Activated CD8-positive, alpha-beta T cell treated with anti-CD3 and anti-CD28 coated beads, Interleukin-2, amount 10 ng/mL, durations not matched to agents 7 days and 5 days (primary cell): ENCODE results near the gene DIDO1. TPM values are rescaled to one million over a fixed set of nuclear protein-coding genes. Genes with fewer than 3 reads are reported as not detected.
A peak's percentile ranks its signal among the peaks of the same experiment; 100 is the strongest.
"Not testable (repeated sequence)": the region's sequence is repeated elsewhere in the genome, so short reads cannot be mapped to it uniquely, and the experiment has no call there.

Experiments used
- ATAC-seq: fragments of 150-1000 bp; cut with Tn5 transposase; one replicate; pipeline ENCODE4 v1.10.0; 2021; ENCODE audit warnings: moderate library complexity
- CTCF ChIA-PET: fragments of 350-600 bp; sonication (Branson Sonifier 250); formaldehyde crosslinking; loops from one replicate; lab custom pipeline; 2021; ENCODE audit warnings: antibody characterized with exemption; lab: Charles Lee
- POLR2A ChIA-PET: fragments of 350-600 bp; sonication (Branson Sonifier 250); formaldehyde crosslinking; loops from one replicate; lab custom pipeline; 2021; ENCODE audit warnings: antibody characterized with exemption; lab: Charles Lee
- DNase-seq: peaks from one replicate; pipeline ENCODE4 v3.0.0-alpha.2; 2020
- H3K27ac Mint-ChIP-seq: one replicate; pipeline ENCODE4 v1.8.0; 2021; ENCODE audit warnings: mild to moderate bottlenecking, mixed read lengths
- H3K27me3 Mint-ChIP-seq: one replicate; pipeline ENCODE4 v1.8.0; 2021; ENCODE audit warnings: low read depth, mixed read lengths
- H3K36me3 Mint-ChIP-seq: one replicate; pipeline ENCODE4 v1.8.0; 2021; ENCODE audit warnings: low read depth, mixed read lengths
- H3K4me1 Mint-ChIP-seq: one replicate; pipeline ENCODE4 v1.8.0; 2021; ENCODE audit warnings: low read depth, mixed read lengths
- H3K4me3 Mint-ChIP-seq: one replicate; pipeline ENCODE4 v1.8.0; 2021; ENCODE audit warnings: mild to moderate bottlenecking, mixed read lengths
- H3K9me3 Mint-ChIP-seq: one replicate; pipeline ENCODE4 v1.8.0; 2022; ENCODE audit warnings: mixed read lengths; ENCODE audit not compliant: insufficient read depth
- total RNA-seq, 2 experiments: library from RNA; stranded (reverse); gene quantifications; one replicate each; pipeline ENCODE4 v1.2.3, GENCODE V29; 2021

DIDO1 gene
- total RNA-seq, 2 experiments from 2014 or later: 69.6 to 74.0 TPM

DNA sequence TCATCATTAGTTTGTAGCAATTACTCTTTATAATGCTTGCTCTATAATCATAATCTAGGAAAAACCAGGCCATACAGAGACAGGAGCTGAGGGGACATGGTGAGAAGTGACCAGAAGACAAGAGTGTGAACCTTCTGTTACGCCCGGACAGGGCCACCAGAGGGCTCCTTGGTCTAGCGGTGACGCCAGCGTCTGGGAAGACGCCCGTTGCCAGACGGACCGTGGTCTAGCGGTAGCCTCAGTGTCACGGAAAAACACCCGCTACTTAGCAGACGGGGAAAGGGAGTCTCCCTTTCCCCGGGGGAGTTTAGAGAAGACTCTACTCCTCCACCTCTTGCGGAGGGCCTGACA, 52.6 kb downstream of the DIDO1 start:
- H3K4me3 Mint-ChIP-seq: peak overlapping the region; percentile 48
- H3K27ac Mint-ChIP-seq, ATAC-seq, H3K36me3 Mint-ChIP-seq, H3K9me3 Mint-ChIP-seq, POLR2A ChIA-PET, H3K27me3 Mint-ChIP-seq: not testable (repeated sequence)
- CTCF ChIA-PET: interaction anchor here (1.0 to 1.5 kb wide), 2 partner anchors 12 to 57 kb away, joined by 3 read pairs; partner anchors contain the start of gene TCFL5
- DNase-seq: peak; percentile 55
- H3K4me1 Mint-ChIP-seq: peaks cover 33% of the 10 kb centered on the region

DNA sequence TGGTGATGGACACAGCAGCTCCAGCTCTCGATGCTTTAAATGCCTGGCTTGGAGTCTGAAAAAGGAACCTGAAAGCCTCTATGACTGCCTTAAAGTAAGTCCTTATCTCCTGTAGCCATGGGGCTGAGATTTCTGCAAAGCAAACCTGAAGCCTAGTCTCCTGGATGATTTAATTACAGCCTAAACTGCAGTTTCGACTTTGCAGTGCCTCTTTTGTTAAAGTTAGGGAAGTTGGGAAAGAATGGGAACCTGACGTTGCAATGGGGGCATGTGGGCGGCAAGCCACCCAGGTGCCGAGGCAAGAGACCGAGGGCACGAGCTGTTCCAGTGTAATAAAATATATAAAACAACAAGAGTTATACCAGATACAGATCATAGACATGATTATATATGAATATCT, 53.0 kb downstream of the DIDO1 start:
- no peak overlapping the region for H3K27ac Mint-ChIP-seq
- DNase-seq (no peak), ATAC-seq (no peak)
- ChIA-PET POLR2A (no interaction called here), CTCF (interaction anchor here (1.0 to 1.5 kb wide), 2 partner anchors 12 to 57 kb away, joined by 3 read pairs; partner anchors contain the start of gene TCFL5)
- peaks cover 2% of the 10 kb centered on the region for H3K36me3 Mint-ChIP-seq
- H3K27me3 Mint-ChIP-seq: peaks cover 11% of the 10 kb centered on the region
- no peaks in the 10 kb centered on the region for H3K9me3 Mint-ChIP-seq
- peak overlapping the region; percentile 48 for H3K4me3 Mint-ChIP-seq
- H3K4me1 Mint-ChIP-seq: peaks cover 30% of the 10 kb centered on the region

DNA sequence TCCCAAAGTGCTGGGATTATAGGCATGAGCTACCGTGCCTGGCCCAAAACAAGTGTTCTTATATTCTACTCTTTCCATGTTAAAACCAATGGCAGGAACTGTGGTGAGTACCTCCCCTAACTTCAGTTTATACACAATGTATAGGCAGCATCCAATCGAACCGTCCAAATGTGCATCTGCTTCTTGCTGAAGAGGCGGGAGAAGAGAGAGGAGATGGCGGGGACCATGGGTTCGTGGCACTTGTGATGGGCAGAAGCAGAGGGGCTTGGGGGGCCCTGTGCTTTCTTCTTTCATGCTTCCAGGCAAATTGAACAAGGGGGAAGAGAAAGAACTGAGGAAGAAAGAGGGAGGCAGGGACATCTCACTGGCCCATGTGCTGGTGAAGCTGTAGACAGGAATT, 53.4 kb downstream of the DIDO1 start:
- DNase-seq (no peak), ATAC-seq (no peak)
- H3K27ac Mint-ChIP-seq: no peak overlapping the region
- H3K36me3 Mint-ChIP-seq: no peaks in the 10 kb centered on the region
- CTCF ChIA-PET: interaction anchor here (1.5 kb wide), 1 partner anchor 57 kb away, joined by 3 read pairs; no protein-coding TSS in a partner anchor
- POLR2A ChIA-PET: no interaction called here
- H3K4me1 Mint-ChIP-seq: peaks cover 29% of the 10 kb centered on the region
- no peak overlapping the region for H3K4me3 Mint-ChIP-seq
- no peaks in the 10 kb centered on the region for H3K9me3 Mint-ChIP-seq
- H3K27me3 Mint-ChIP-seq: peaks cover 13% of the 10 kb centered on the region

DNA sequence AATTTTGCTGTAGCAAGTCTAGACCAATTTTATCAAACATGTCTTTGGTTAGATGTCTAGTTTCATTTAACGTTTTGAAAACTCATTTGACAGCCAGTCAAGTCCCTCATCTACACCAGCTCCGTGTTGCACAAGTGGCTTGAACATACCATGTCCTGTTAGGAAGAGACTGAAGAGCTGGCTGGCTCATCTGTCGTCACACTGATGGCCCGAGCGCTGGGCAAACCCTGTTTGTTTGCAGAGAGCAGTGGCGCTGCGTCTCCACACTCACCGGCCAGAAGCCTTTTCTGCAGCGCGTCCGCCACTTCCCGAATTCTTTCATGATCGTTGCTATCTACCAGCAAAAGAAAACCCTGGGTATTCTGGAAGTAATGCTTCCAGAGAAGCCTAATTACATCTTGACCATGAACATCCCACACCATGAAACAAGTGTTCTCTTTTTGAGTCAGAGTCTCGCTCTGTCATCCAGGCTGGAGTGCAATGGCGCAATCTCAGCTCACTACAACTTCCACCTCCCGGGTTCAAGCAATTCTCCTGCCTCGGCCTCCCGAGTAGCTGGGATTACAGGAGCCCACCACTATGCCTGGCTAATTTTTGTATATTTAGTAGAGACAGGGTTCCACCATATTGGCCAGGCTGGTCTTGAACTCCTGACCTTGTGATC, 54.0 kb downstream of the DIDO1 start:
- no peak overlapping the region for H3K27ac Mint-ChIP-seq
- H3K4me1 Mint-ChIP-seq: peaks cover 29% of the 10 kb centered on the region
- H3K27me3 Mint-ChIP-seq: peaks cover 16% of the 10 kb centered on the region
- no peaks in the 10 kb centered on the region for H3K9me3 Mint-ChIP-seq
- ATAC-seq: no peak
- CTCF ChIA-PET: no interaction called here
- POLR2A ChIA-PET: no interaction called here
- H3K36me3 Mint-ChIP-seq: no peaks in the 10 kb centered on the region
- no peak overlapping the region for H3K4me3 Mint-ChIP-seq
- DNase-seq: no peak

DNA sequence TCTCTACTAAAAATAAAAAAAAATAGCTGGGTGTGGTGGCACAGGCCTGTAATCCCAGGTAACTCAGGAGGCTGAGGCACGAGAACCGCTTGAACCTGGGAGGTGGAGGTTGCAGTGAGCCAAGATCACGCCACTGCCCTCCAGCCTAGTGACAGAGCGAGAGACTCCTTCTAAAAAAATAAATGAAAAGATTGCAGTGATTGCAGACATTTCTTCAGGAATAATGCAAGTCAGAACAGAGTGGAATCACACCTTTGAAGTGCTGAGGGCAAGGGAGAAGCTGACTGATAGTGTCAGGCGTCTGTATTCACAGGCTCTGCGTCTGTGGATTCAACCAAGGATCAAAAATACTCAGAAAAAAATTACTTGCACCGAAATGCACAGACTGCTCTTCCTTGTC, 62.1 kb downstream of the DIDO1 start:
- Mint-ChIP-seq H3K9me3 (no peaks in the 10 kb centered on the region), H3K36me3 (peaks cover 4% of the 10 kb centered on the region), H3K4me3 (no peak overlapping the region), H3K27ac (no peak overlapping the region), H3K27me3 (peaks cover 12% of the 10 kb centered on the region), H3K4me1 (peaks cover 20% of the 10 kb centered on the region)
- ATAC-seq: no peak
- no peak for DNase-seq
- ChIA-PET POLR2A (no interaction called here), CTCF (no interaction called here)

DNA sequence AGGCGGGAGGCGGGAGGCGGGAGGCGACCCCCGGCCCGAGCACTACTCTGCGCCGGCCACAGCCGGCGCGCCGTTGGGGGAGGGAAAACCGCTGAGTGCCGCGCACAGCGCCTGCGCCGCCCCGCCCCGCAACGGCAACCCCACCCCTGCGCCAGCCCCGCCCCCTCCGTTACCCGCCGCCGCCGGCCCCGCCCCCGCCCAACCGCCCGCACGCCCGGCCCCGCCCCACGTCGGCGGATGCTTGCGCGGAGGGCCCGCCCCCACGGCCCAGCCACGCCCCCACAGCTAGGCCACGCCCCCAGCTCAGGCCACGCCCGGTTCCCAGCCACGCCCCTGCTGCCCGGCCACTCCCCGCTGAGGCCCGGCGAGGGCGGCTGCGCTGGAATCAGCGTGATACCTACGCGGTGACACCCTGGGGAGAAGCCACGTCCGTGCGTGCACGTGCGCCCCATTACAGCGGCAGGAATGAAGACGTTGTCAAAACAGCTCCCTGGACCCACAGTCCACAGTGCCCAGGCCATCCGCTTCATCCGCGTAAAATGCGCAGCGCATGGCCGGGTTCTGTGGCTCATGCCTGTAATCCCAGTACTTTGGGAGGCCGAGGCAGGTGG, 64.5 kb downstream of the DIDO1 start, which contains the start of gene TCFL5:
TSS of gene TCFL5 (minus strand) at position 97 of the 611 bp plus-strand sequence. CDS start 152 bp downstream, outside the sequence.
- DNase-seq (peak; percentile 92), ATAC-seq (peak; percentile 88)
- CTCF ChIA-PET: interaction anchor here (1.0 to 1.2 kb wide), 4 partner anchors 12 to 362 kb away, joined by 3 to 10 read pairs (median 3); no protein-coding TSS in a partner anchor
- Mint-ChIP-seq H3K27me3 (peaks cover 4% of the 10 kb centered on the region), H3K4me1 (peaks cover 23% of the 10 kb centered on the region), H3K4me3 (peak within 1 kb of the TSS; percentile 64), H3K36me3 (peaks cover 7% of the 10 kb centered on the region), H3K9me3 (no peaks in the 10 kb centered on the region), H3K27ac (no peak within 1 kb of the TSS)
- POLR2A ChIA-PET: interaction anchor here (1.2 to 1.5 kb wide), 2 partner anchors 47 to 56 kb away, joined by 3 to 5 read pairs; no protein-coding TSS in a partner anchor

DNA sequence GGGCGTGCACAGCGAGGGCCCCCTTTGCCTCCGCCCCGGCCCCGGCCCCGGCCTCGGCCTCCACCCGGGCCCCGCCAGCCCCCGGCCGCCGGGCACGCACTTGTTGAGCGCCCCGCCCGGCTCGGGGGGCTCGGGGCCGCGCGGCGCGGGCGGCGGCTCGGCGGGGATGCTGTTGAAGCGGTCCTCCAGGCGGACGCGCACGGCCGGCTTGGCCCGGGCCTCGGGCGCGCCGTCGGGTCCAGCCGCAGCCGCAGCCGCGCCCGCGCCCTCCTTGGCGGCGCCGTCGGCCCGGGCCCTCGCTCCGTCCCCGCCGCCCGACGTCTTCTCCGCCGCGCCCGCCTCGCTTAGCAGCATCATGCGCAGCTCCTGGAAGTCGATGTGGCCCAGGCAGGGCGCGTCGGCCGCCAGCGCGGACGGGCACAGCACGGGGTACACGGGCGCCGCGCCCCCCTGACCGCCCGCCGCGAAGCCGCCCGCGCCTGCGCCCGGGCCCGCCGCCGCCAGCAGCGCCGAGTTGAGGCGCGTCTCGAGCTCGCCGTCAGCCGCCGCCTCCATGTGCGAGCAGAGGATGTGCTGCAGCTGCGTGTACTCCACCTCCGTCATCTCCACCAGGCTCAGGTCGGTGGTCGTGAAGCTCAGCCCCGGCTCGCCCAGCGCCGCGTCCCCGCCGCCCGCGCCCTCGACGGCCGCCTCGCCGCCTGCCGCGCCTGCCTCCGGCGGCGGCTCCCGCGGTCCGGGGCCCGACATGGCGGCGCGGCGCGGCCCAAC, 65.2 kb downstream of the DIDO1 start:
- peak overlapping the region; percentile 36 for H3K4me3 Mint-ChIP-seq
- peak; percentile 54 for DNase-seq
- peaks cover 7% of the 10 kb centered on the region for H3K36me3 Mint-ChIP-seq
- ChIA-PET CTCF (interaction anchor here (0.9 to 1.2 kb wide), 5 partner anchors 12 to 361 kb away, joined by 3 to 10 read pairs (median 3); no protein-coding TSS in a partner anchor), POLR2A (interaction anchor here (1.2 to 1.5 kb wide), 2 partner anchors 46 to 57 kb away, joined by 3 to 5 read pairs; no protein-coding TSS in a partner anchor)
- ATAC-seq: peak; percentile 55
- H3K27me3 Mint-ChIP-seq: peaks cover 4% of the 10 kb centered on the region
- peaks cover 23% of the 10 kb centered on the region for H3K4me1 Mint-ChIP-seq
- H3K9me3 Mint-ChIP-seq: no peaks in the 10 kb centered on the region
- no peak overlapping the region for H3K27ac Mint-ChIP-seq

DNA sequence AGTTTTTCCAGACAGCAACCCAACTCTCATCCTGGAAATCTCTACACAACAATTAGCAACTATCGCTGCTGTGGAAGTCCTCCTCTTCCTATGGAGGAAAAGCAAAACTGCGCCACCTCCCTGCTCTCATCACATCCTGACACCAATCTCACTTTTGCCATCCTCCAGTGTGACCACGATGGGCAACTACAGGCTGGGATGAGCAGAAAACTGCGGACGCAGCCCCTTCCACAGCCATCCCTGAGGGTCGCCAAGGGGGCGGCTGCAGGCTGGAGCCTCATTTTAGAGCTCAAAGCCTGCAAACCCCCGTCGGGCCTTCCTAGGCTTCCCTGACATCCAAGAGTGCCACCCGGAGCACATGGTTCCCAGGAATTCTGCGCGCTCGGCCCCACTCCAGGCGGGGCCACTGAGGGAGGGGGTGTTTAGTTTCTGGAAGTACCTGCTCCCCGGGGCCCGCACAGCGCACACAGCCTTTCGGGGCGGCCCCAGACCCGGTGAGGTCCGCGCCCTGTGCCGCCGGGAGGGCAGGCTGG, 65.8 kb downstream of the DIDO1 start:
- POLR2A ChIA-PET: no interaction called here

DNA sequence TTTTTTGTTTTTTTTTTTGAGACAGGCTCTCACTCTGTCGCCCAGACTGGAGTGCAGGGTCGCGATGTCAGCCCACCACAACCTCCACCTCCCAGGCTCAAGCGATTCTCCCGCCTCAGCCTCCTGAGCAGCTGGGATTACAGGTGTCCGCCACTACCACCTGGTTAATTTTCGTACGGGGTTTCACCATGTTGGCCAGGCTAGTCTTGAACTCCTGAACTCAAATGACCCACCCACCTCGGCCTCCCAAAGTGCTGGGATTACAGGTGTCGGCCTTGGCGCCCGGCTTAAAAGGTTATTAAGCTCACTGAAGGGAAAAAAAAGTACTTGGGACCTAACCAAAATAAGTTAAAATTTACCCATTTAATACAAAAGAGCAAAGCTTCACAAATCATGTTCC, 66.6 kb downstream of the DIDO1 start:
- H3K9me3 Mint-ChIP-seq: no peaks in the 10 kb centered on the region
- DNase-seq: no peak
- peaks cover 23% of the 10 kb centered on the region for H3K4me1 Mint-ChIP-seq
- POLR2A ChIA-PET: no interaction called here
- H3K27me3 Mint-ChIP-seq: peaks cover 3% of the 10 kb centered on the region
- CTCF ChIA-PET: interaction anchor here (0.7 to 1.1 kb wide), 2 partner anchors 52 to 360 kb away, joined by 3 read pairs; no protein-coding TSS in a partner anchor
- no peak overlapping the region for H3K27ac Mint-ChIP-seq
- peaks cover 9% of the 10 kb centered on the region for H3K36me3 Mint-ChIP-seq
- no peak for ATAC-seq
- H3K4me3 Mint-ChIP-seq: peak overlapping the region; percentile 64

More for the DNA sequence above, 65.8 kb downstream of the DIDO1 start:
- peaks cover 7% of the 10 kb centered on the region for H3K36me3 Mint-ChIP-seq
- ATAC-seq: peak; percentile 2
- no peak overlapping the region for H3K27ac Mint-ChIP-seq
- H3K9me3 Mint-ChIP-seq: no peaks in the 10 kb centered on the region
- H3K27me3 Mint-ChIP-seq: peaks cover 4% of the 10 kb centered on the region
- H3K4me1 Mint-ChIP-seq: peaks cover 23% of the 10 kb centered on the region
- H3K4me3 Mint-ChIP-seq: peak overlapping the region; percentile 64
- CTCF ChIA-PET: interaction anchor here (0.7 to 1.1 kb wide), 3 partner anchors 52 to 361 kb away, joined by 3 read pairs; no protein-coding TSS in a partner anchor
- DNase-seq: no peak

DNA sequence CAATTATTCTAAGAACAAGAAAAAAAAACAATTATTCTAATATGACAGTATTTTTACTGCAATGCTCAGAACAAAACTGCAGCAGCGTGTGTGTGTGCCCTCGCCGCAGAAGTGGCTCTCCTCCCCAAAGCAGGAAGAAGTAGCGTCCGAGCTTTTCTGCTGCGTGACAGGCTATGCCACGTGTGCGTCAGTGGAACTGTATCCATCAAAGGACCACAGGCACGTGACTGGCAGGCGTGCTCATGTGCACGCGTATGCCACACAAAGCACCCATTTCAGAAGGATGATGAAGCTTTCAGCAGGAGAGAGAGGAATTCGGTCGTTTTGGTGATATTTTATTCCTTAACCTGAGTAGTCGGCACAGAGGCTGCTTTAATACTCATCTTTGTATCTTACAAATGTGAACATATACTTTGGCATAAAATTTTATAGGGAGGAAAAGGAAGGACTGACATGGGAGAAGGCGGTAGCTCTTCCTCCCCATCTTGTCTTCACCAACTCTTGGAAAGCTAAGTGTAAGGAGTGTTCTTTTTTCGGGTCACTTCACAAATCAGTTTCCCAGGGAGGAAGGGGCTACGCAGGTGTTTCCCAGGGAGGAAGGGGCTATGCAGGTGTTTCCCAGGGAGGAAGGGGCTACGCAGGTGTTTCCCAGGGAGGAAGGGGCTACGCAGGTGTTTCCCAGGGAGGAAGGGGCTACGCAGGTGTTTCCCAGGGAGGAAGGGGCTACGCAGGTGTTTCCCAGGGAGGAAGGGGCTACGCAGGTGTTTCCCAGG, 68.1 kb downstream of the DIDO1 start:
- ATAC-seq (no peak), DNase-seq (no peak)
- H3K4me3 Mint-ChIP-seq: no peak overlapping the region
- ChIA-PET CTCF (interaction anchor here (1.2 kb wide), 1 partner anchor 151 kb away, joined by 3 read pairs; no protein-coding TSS in a partner anchor), POLR2A (no interaction called here)
- no peaks in the 10 kb centered on the region for H3K9me3 Mint-ChIP-seq
- peaks cover 3% of the 10 kb centered on the region for H3K27me3 Mint-ChIP-seq
- H3K27ac Mint-ChIP-seq: no peak overlapping the region
- peaks cover 12% of the 10 kb centered on the region for H3K36me3 Mint-ChIP-seq
- peaks cover 23% of the 10 kb centered on the region for H3K4me1 Mint-ChIP-seq
